GM12878 (cell line): ENCODE results near the gene AP5B1.

Source experiments
- ATF3 ChIP-seq: IDR thresholded peaks from 2 replicates; pipeline ENCODE4 v1.6.1; 2011; ENCODE audit warnings: low read depth, mild to moderate bottlenecking, low read length, moderate library complexity, borderline replicate concordance; ENCODE audit errors: extremely low read depth
- CBX3 ChIP-seq: fragments of 200-600 bp; sonication (generic); IDR thresholded peaks from 2 replicates; pipeline ENCODE4 v1.6.1; 2016; ENCODE audit warnings: low read depth, borderline replicate concordance
- CEBPB ChIP-seq, 2 experiments: fragments of 150-350 bp in 1 of 2; IDR thresholded peaks; 2 replicates each; pipeline ENCODE4 v1.6.1; 2012 to 2014; ENCODE audit warnings: low read depth in 2 of 2, low read length in 2 of 2, borderline replicate concordance in 1 of 2, inconsistent platforms in 1 of 2
- CTCF ChIP-seq, 3 experiments: IDR thresholded peaks in 2 of 3; conservative IDR thresholded peaks in 1 of 3; 2 replicates each; pipeline ENCODE4 v1.5.1; 2011; ENCODE audit warnings: low read depth in 3 of 3, low read length in 3 of 3, mild to moderate bottlenecking in 3 of 3, control low read depth in 2 of 3, moderate library complexity in 2 of 3, inconsistent platforms in 1 of 3, mixed read lengths in 1 of 3; ENCODE audit not compliant: control insufficient read depth in 2 of 3, insufficient read depth in 1 of 3; ENCODE audit errors: extremely low read depth in 1 of 3
- DPF2 ChIP-seq: fragments of 450-650 bp; IDR thresholded peaks from 2 replicates; pipeline ENCODE4 v1.6.1; 2017; ENCODE audit warnings: mild to moderate bottlenecking
- EP300 ChIP-seq, 2 experiments: fragments of 150-350 bp in 1 of 2; IDR thresholded peaks; 2 replicates each; pipeline ENCODE4 v1.6.1; 2011 to 2012; ENCODE audit warnings: low read depth in 2 of 2, low read length in 2 of 2, borderline replicate concordance in 1 of 2, improper control_type of control experiment in 1 of 2, inconsistent platforms in 1 of 2; ENCODE audit not compliant: control insufficient read depth in 1 of 2
- EZH2 ChIP-seq: IDR thresholded peaks from 2 replicates; pipeline ENCODE4 v1.6.1; 2012; ENCODE audit warnings: low read depth, mild to moderate bottlenecking, control low read depth, inconsistent platforms, low read length, borderline replicate concordance; ENCODE audit not compliant: control insufficient read depth
- HSF1 ChIP-seq: fragments of 150-350 bp; IDR thresholded peaks from 2 replicates; pipeline ENCODE4 v1.6.1; 2014; ENCODE audit warnings: mild to moderate bottlenecking, low read depth, low read length
- MTA3 ChIP-seq: IDR thresholded peaks from 2 replicates; pipeline ENCODE4 v1.6.1; 2012; ENCODE audit warnings: low read length, inconsistent platforms, borderline replicate concordance
- MYC ChIP-seq: IDR thresholded peaks from 2 replicates; pipeline ENCODE4 v1.6.1; 2011; ENCODE audit warnings: mild to moderate bottlenecking, low read length, moderate library complexity, inconsistent platforms; ENCODE audit not compliant: insufficient read depth, insufficient replicate concordance, insufficient read length, severe bottlenecking
- POLR2A ChIP-seq: IDR thresholded peaks from 2 replicates; pipeline ENCODE4 v1.6.1; 2011; ENCODE audit warnings: low read depth, mild to moderate bottlenecking, low read length
- REST ChIP-seq: IDR thresholded peaks from 2 replicates; pipeline ENCODE4 v1.6.1; 2012; ENCODE audit warnings: mild to moderate bottlenecking, low read depth, low read length
- WRNIP1 ChIP-seq: IDR thresholded peaks from 2 replicates; pipeline ENCODE4 v1.6.1; 2011; ENCODE audit warnings: low read depth, low read length, improper control_type of control experiment, borderline replicate concordance
- ZBTB40 ChIP-seq: fragments of 450-650 bp; IDR thresholded peaks from 2 replicates; pipeline ENCODE4 v1.6.1; 2016; ENCODE audit warnings: mild to moderate bottlenecking, moderate library complexity, borderline replicate concordance

- TF ChIP-seq REST (no peak), CEBPB (IDR thresholded peaks at IDR 0.05; ENCODE audit: borderline replicate concordance in 1 of 2, low read depth in 2 of 2, low read length in 2 of 2) (no peak), EZH2 (no peak), CBX3 (no peak), CTCF (IDR thresholded peaks at IDR 0.05 in 2 of 3, conservative IDR thresholded peaks at IDR 0.05 in 1 of 3; ENCODE audit: control insufficient read depth in 2 of 3, extremely low read depth in 1 of 3, insufficient read depth in 1 of 3, low read depth in 3 of 3, low read length in 3 of 3) (no peak), MYC (no peak), ATF3 (no peak), EP300 (IDR thresholded peaks at IDR 0.05; ENCODE audit: borderline replicate concordance in 1 of 2, control insufficient read depth in 1 of 2, low read depth in 2 of 2, low read length in 2 of 2) (no peak), MTA3 (no peak), ZBTB40 (no peak), HSF1 (no peak), WRNIP1 (no peak), POLR2A (no peak), DPF2 (no peak)
Observed at GRCh38 chr11:65767406-65767805, 13.4 kb downstream of the AP5B1 start.
